H1 (cell line): Measurements from ENCODE around the gene MBP. TPM values are rescaled to one million over a fixed set of nuclear protein-coding genes. Genes with fewer than 3 reads are reported as not detected.

Experiments used
- CTCF ChIA-PET: fragments of 300-600 bp; sonication (Branson Sonifier 250); formaldehyde crosslinking; loops from one replicate; lab custom pipeline; 2021; ENCODE audit not compliant: partially characterized antibody; lab: Charles Lee
- POLR2A ChIA-PET: fragments of 300-600 bp; sonication (Branson Sonifier 250); formaldehyde crosslinking; loops from one replicate; lab custom pipeline; 2021; ENCODE audit warnings: inconsistent platforms; ENCODE audit not compliant: partially characterized antibody; lab: Charles Lee
- DNase-seq, 2 experiments: peaks; one replicate each; pipeline versions ENCODE4 v3.0.0 to v3.0.0-alpha.2; 2010 to 2022; ENCODE audit warnings: low spot score in 2 of 2, low read depth in 1 of 2, mixed read lengths in 1 of 2
- FAIRE-seq: peaks from 2 replicates; lab custom pipeline; 2011; peaks lifted over from hg19 to GRCh38; lab: Jason Lieb, UNC
- H2AFZ ChIP-seq: 2 replicates; pipeline ENCODE4 v1.8.1; 2012; ENCODE audit warnings: low read length, inconsistent platforms
- H2AK5ac ChIP-seq: 2 replicates; pipeline ENCODE4 v1.6.1; 2013; ENCODE audit warnings: low read depth, low read length
- H2BK120ac ChIP-seq: replicated peaks from 2 replicates; pipeline ENCODE3; 2013; ENCODE audit warnings: low read depth, low read length, inconsistent platforms
- H2BK12ac ChIP-seq: 2 replicates; pipeline ENCODE4 v1.6.1; 2013; ENCODE audit warnings: low read depth, low read length
- H2BK15ac ChIP-seq: 2 replicates; pipeline ENCODE4 v1.6.1; 2013; ENCODE audit warnings: low read length
- H2BK20ac ChIP-seq: 2 replicates; pipeline ENCODE4 v1.6.1; 2013; ENCODE audit warnings: low read length
- H2BK5ac ChIP-seq: 2 replicates; pipeline ENCODE4 v1.6.1; 2013; ENCODE audit warnings: low read depth, low read length
- H3K14ac ChIP-seq: 2 replicates; pipeline ENCODE4 v1.6.1; 2013; ENCODE audit warnings: inconsistent platforms; ENCODE audit not compliant: insufficient read length
- H3K18ac ChIP-seq: 2 replicates; pipeline ENCODE4 v1.6.1; 2013; ENCODE audit warnings: low read length; ENCODE audit errors: extremely low read depth
- H3K23ac ChIP-seq: 2 replicates; pipeline ENCODE4 v1.6.1; 2013; ENCODE audit warnings: inconsistent platforms; ENCODE audit not compliant: insufficient read length
- H3K23me2 ChIP-seq: 2 replicates; pipeline ENCODE4 v1.6.1; 2013; ENCODE audit warnings: low read depth, low read length
- H3K27ac ChIP-seq: 2 replicates; pipeline ENCODE4 v1.6.1; 2011; ENCODE audit warnings: low read depth, low read length, inconsistent platforms
- H3K27me3 ChIP-seq, 4 experiments: replicated peaks in 1 of 4; 1 replicate in 1 of 4; 2 replicates in 3 of 4; pipeline versions ENCODE4 v1.6.1 to v1.8.1; 2011 to 2013; ENCODE audit warnings: low read length in 3 of 4, mild to moderate bottlenecking in 3 of 4, inconsistent platforms in 2 of 4, mixed read lengths in 2 of 4, moderate library complexity in 1 of 4; ENCODE audit not compliant: control insufficient read depth in 3 of 4, insufficient read depth in 3 of 4; ENCODE audit errors: extremely low read depth in 1 of 4
- H3K36me3 ChIP-seq, 4 experiments: 2 replicates each; pipeline versions ENCODE4 v1.6.1 to v1.8.1; 2011 to 2013; ENCODE audit warnings: mild to moderate bottlenecking in 4 of 4, low read length in 3 of 4, moderate library complexity in 2 of 4, control low read depth in 1 of 4, inconsistent platforms in 1 of 4; ENCODE audit not compliant: insufficient read depth in 4 of 4, control insufficient read depth in 2 of 4
- H3K4ac ChIP-seq: replicated peaks from 2 replicates; pipeline ENCODE3; 2013; ENCODE audit warnings: low read length, low read depth, mixed read lengths, inconsistent platforms; ENCODE audit not compliant: insufficient read length
- H3K4me1 ChIP-seq, 4 experiments: replicated peaks in 1 of 4; 1 replicate in 1 of 4; 2 replicates in 3 of 4; pipeline versions ENCODE4 v1.6.1 to v1.8.1; 2011 to 2013; ENCODE audit warnings: low read length in 3 of 4, inconsistent platforms in 2 of 4, mixed read lengths in 1 of 4; ENCODE audit not compliant: insufficient read depth in 4 of 4, control insufficient read depth in 3 of 4
- H3K4me2 ChIP-seq, 2 experiments: 2 replicates each; pipeline versions ENCODE4 v1.6.1 to v1.8.1; 2011 to 2013; ENCODE audit warnings: low read depth in 2 of 2, low read length in 2 of 2, control low read depth in 1 of 2, inconsistent platforms in 1 of 2, mild to moderate bottlenecking in 1 of 2; ENCODE audit not compliant: insufficient read depth in 1 of 2
- H3K4me3 ChIP-seq, 4 experiments: fragments of 200-600, 300-600 bp in 1 of 4; sonication (generic), shearing (Covaris generic), sonication (Bioruptor Twin) in 1 of 4; 2 replicates each; pipeline versions ENCODE4 v1.5.1 to v1.8.1; 2011 to 2016; ENCODE audit warnings: low read length in 4 of 4, low read depth in 3 of 4, control low read depth in 2 of 4, inconsistent platforms in 2 of 4, mild to moderate bottlenecking in 2 of 4, mixed read lengths in 1 of 4, moderate library complexity in 1 of 4; ENCODE audit not compliant: insufficient read depth in 2 of 4; ENCODE audit errors: extremely low read depth in 1 of 4
- H3K56ac ChIP-seq: replicated peaks from 2 replicates; pipeline ENCODE3; 2013; ENCODE audit warnings: low read depth, mild to moderate bottlenecking, mixed read lengths, low read length, inconsistent platforms; ENCODE audit not compliant: insufficient read length
- H3K79me1 ChIP-seq: 2 replicates; pipeline ENCODE4 v1.6.1; 2013; ENCODE audit warnings: low read depth, low read length, control low read depth
- H3K79me2 ChIP-seq, 2 experiments: 2 replicates each; pipeline versions ENCODE4 v1.6.1 to v1.8.1; 2012 to 2013; ENCODE audit warnings: low read length in 2 of 2, mild to moderate bottlenecking in 2 of 2, inconsistent platforms in 1 of 2; ENCODE audit not compliant: insufficient read depth in 2 of 2, control insufficient read depth in 1 of 2
- H3K9ac ChIP-seq, 4 experiments: replicated peaks in 1 of 4; 1 replicate in 1 of 4; 2 replicates in 3 of 4; pipeline versions ENCODE4 v1.6.1 to v1.8.1; 2011 to 2013; ENCODE audit warnings: low read depth in 3 of 4, low read length in 3 of 4, control low read depth in 2 of 4, mild to moderate bottlenecking in 2 of 4, moderate library complexity in 2 of 4, inconsistent platforms in 1 of 4; ENCODE audit errors: extremely low read depth in 1 of 4
- H3K9me3 ChIP-seq, 2 experiments: 2 replicates each; pipeline versions ENCODE4 v1.6.1 to v1.8.1; 2012 to 2013; ENCODE audit warnings: mild to moderate bottlenecking in 2 of 2, moderate library complexity in 2 of 2, control low read depth in 1 of 2, inconsistent platforms in 1 of 2, low read depth in 1 of 2, low read length in 1 of 2, mixed read lengths in 1 of 2; ENCODE audit not compliant: insufficient read depth in 2 of 2
- H4K20me1 ChIP-seq, 2 experiments: replicated peaks in 1 of 2; 2 replicates each; pipeline versions ENCODE3 to v1.8.1; 2011 to 2013; ENCODE audit warnings: inconsistent platforms in 2 of 2, low read length in 2 of 2, mild to moderate bottlenecking in 1 of 2; ENCODE audit not compliant: insufficient read depth in 2 of 2, control insufficient read depth in 1 of 2
- H4K5ac ChIP-seq: 2 replicates; pipeline ENCODE4 v1.6.1; 2013; ENCODE audit warnings: low read length, low read depth, mixed read lengths, inconsistent platforms; ENCODE audit not compliant: insufficient read length
- H4K8ac ChIP-seq: 2 replicates; pipeline ENCODE4 v1.8.0; 2013; ENCODE audit warnings: mild to moderate bottlenecking, moderate library complexity, low read length, inconsistent platforms; ENCODE audit not compliant: insufficient read depth; ENCODE audit errors: extremely low read depth
- H4K91ac ChIP-seq: replicated peaks from 2 replicates; pipeline ENCODE3; 2013; ENCODE audit warnings: low read length, mixed read lengths, inconsistent platforms; ENCODE audit not compliant: insufficient read length
- FOSL1 ChIP-seq: IDR thresholded peaks from 2 replicates; pipeline ENCODE4 v1.6.1; 2011; ENCODE audit warnings: mild to moderate bottlenecking, low read depth, low read length, moderate library complexity; ENCODE audit not compliant: insufficient read depth
- RAD21 ChIP-seq, 2 experiments: IDR thresholded peaks in 1 of 2; conservative IDR thresholded peaks in 1 of 2; 2 replicates each; pipeline ENCODE4 v1.6.1; 2011; ENCODE audit warnings: low read depth in 2 of 2, low read length in 2 of 2, improper control_type of control experiment in 1 of 2, inconsistent platforms in 1 of 2, mild to moderate bottlenecking in 1 of 2, moderate library complexity in 1 of 2
- WGBS, 2 experiments: shearing (Covaris generic) in 1 of 2; methylation state at CpG; one replicate each; pipeline versions ENCODE4 v1.1.6 to v1.1.7; 2013 to 2015; ENCODE audit warnings: low lambda C conversion rate in 2 of 2, mixed read lengths in 2 of 2, inconsistent platforms in 1 of 2, low coverage in 1 of 2, missing lambda C conversion rate in 1 of 2; ENCODE audit not compliant: insufficient replicate concordance in 2 of 2, insufficient coverage in 1 of 2, insufficient read length in 1 of 2; ENCODE audit errors: extremely low coverage in 1 of 2, missing lambda C conversion rate in 1 of 2; 5-methylcytosine and 5-hydroxymethylcytosine counted together
- polyA plus RNA-seq, 7 experiments: library from polyadenylated mRNA; depleted of rRNA in 3 of 7; stranded (reverse) in 5 of 7; unstranded in 2 of 7; fragments of >200 nt in 5 of 7; fragments of 200-250 nt in 2 of 7; gene quantifications; 1 replicate in 5 of 7; 2 replicates in 1 of 7; 4 replicates in 1 of 7; pipeline versions ENCODE4 v1.2.1 to v1.2.3, GENCODE V29; 2011 to 2013; ENCODE audit warnings: missing spikeins in 2 of 7, mixed read lengths in 2 of 7
- total RNA-seq: library from RNA; stranded (reverse); fragmentation: NEBNext Ultra II Directional; extraction: Animal tissue kit (Norgen Biotek cat#: 25700); gene quantifications from 2 replicates; pipeline ENCODE4 v1.2.1, GENCODE V29; 2021

Gene MBP
- total and polyA plus RNA-seq, 2 of the 8 experiments (the other 6 are each of a cell fraction or from before 2014, with no cell fraction given) = 7.7 to 19.2 TPM

- Histone ChIP-seq H3K56ac (no peak overlapping the region), H3K79me1 (no peaks in the 10 kb centered on the region), H2BK15ac (no peak overlapping the region), H3K27ac (no peak overlapping the region), H2BK5ac (no peak overlapping the region), H3K4me1 (0 out of 7 replicates have a peak, but pooled peaks cover 0 to 2% (median 0%) of the 10 kb centered on the region in 4 experiments), H4K91ac (no peak overlapping the region), H3K27me3 (no peaks in the 10 kb centered on the region), H3K4ac (no peak overlapping the region), H2BK120ac (no peak overlapping the region), H3K14ac (no peak overlapping the region), H3K9me3 (no peaks in the 10 kb centered on the region), H3K36me3 (peaks cover 0 to 11% (median 4%) of the 10 kb centered on the region in 4 experiments; a peak in 4 of 8 replicates), H3K23me2 (no peaks in the 10 kb centered on the region), H2AFZ (no peak overlapping the region), H4K5ac (no peak overlapping the region), H3K18ac (no peak overlapping the region), H3K9ac (no peak overlapping the region), H4K8ac (no peak overlapping the region), H3K4me3 (no peak overlapping the region), H2BK20ac (no peak overlapping the region), H2AK5ac (no peak overlapping the region), H2BK12ac (no peak overlapping the region), H3K79me2 (no peaks in the 10 kb centered on the region), H4K20me1 (peaks cover 3 to 4% of the 10 kb centered on the region in 2 experiments), H3K4me2 (no peak overlapping the region), H3K23ac (no peak overlapping the region)
- ChIA-PET POLR2A (no interaction called here), CTCF (interaction anchor here (4.7 to 12.3 kb wide), 2 partner anchors 24 to 35 kb away, joined by 30 to 188 read pairs; no protein-coding TSS in a partner anchor)
- FAIRE-seq (no peak), DNase-seq (no peak)
- TF ChIP-seq FOSL1 = no peak
- TF ChIP-seq RAD21 (IDR thresholded peaks at IDR 0.05 in 1 of 2, conservative IDR thresholded peaks at IDR 0.05 in 1 of 2; ENCODE audit: low read depth in 2 of 2, low read length in 2 of 2) = peak in 1 of 2 experiments; percentile 19; a peak in 1 of 4 replicates
- WGBS, 2 experiments = 90% methylated on average over 11 of the region's 11 CpGs; no CpG with 5 or more reads in 1 of the 2 experiments
Observed at GRCh38 chr18:76956648-76957047, 175.9 kb downstream of the MBP start.
